Dermis blood vessel endothelial cell (primary cell): ENCODE data around the gene C5orf63. TPM values are rescaled to one million over a fixed set of nuclear protein-coding genes. Genes with fewer than 3 reads are reported as not detected.
"Not testable (repeated sequence)": the region's sequence is repeated elsewhere in the genome, so short reads cannot be mapped to it uniquely, and the experiment has no call there.

Experiments
- DNase-seq: peaks from one replicate; pipeline ENCODE4 v3.0.0; 2010
- total RNA-seq: library from RNA; depleted of rRNA; stranded (reverse); fragments of >200 nt; gene quantifications from 2 replicates; pipeline ENCODE4 v1.2.3, GENCODE V29; 2014

Gene C5orf63
- total RNA-seq, 1 donor from 2014 or later: 1.5 TPM

DNA sequence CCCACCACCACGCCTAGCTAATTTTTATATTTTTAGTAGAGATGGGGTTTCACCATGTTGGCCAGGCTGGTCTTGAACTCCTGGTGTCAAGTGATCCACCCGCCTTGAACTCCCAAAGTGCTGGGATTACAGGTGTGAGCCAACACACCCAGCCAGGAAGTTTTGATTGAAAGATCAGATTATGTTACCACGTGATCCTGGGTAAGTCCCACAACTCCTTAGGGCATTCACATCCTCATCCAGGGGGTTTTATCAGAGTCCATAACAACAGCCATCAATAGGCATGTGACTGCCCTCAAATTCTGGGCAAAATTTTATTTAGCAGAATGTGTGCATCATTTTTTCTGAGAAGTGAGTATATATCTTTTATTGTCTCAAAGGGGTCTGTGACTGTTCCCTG is 68.0 kb downstream of the C5orf63 start:
- DNase-seq: not testable (repeated sequence)

DNA sequence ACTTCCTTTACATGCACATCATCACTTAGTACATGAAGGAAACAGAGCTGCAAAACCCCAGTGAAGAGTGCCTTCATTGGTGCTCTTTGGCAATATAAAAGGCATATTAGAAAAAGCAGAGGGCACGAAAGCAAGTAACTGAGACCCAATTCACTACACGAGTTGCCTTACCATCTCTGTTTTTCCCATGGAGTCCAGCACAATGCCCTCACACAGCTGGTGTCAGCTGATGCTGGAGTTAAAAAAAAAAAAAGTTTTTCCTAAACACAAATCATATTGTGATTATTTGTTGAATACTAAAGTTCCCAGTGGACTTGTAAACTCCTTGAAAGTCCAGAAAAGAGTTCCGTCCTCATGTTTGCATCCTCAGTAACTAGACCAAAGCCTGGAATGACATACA is 68.6 kb downstream of the C5orf63 start:
- no peak for DNase-seq

DNA sequence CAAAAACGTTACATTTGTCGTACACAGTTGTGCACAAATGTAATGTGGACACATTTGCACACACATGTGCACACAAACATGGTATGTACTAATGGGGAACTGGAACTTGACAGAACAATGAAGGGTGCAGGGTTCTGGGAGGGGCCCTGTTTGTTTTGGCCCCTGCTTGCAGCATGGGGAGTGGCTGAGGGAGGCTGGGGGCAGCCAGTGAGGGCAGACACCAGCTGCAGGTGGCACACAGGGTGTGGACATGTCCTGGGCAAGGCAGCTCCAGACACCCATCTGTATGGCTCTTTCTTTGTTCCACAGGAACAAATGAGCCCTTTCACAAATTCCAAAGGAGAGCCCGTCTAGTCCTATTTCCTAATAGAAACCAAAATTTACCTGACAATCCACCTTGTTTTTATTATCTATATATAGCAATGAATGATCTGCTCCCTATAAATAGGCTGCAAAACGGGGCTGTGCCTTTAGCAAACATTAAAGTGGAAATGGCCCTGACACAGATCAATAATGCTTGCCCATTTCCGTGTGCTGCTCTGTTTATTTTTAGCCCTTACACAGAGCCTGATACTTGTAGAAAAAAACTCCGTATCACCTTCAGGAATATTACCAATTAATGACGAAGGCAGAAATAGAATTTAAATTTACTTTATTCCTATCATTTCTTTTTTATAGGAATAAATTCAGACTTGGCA is 69.4 kb downstream of the C5orf63 start:
- no peak for DNase-seq

DNA sequence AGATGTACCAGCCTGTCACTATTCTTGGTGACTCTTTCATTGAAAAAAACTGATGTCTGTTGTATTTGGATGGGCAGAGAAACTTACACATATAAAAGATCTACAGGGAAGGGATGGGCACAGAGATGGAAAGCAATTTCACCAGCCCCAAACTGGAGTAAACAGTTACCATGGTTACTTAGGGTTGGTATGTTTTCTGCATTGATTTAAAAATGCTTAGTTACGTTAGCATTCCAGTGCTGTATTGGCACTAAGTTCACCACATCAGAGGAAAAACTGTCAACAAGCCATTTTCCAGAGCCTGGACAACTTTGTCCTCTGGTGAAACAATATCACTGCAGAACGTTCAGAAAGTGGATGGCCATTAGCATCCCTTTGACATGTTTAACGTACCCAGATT is 70.9 kb downstream of the C5orf63 start:
- DNase-seq: peak; percentile 55

DNA sequence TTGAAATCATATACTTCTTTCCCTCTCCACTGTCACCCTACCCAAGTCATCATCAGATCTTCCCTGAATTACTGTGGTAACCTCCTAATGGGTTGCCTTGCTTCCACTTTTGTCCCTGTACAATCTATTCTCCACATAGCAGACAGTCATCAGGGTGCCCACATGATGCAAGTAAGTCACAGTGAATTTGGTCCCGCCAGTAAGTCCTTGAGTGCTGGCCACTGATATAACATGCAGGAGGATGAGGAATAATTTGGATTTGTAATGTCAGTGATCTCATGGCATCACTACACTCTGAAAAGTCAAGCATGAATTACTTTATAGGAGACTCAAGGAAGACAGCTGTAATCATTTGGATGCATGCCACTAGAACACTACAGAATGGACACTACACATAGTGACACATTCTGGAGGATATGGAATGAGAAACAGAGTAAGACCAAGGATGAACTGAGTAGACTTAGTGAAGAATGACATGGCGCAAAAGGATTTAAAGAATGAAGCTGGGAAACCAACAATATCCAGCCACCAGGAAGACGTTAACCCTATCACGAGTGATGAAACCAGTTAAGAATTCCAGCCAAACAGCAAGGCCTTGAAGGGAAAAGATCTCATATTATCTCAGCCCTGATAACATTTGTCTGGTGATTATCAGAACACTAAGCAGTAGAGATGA is 71.5 kb downstream of the C5orf63 start:
- peak; percentile 71 for DNase-seq

Other genes starting within 250 kb of the C5orf63 start
- 65.9 and 84.4 TPM in 2 replicates for gene MARCHF3, start 42.9 kb downstream of the C5orf63 start, total RNA-seq
- 0.37 and 1.4 TPM in 2 replicates for gene MEGF10, start 217.3 kb upstream of the C5orf63 start, total RNA-seq